Neural cell (in vitro differentiated cells): ENCODE results near the gene PBXIP1. TPM values are rescaled to one million over a fixed set of nuclear protein-coding genes. Genes with fewer than 3 reads are reported as not detected.

Experiments used
- H2AFZ ChIP-seq: fragments of 200-600, 300-800 bp; sonication (generic), shearing (Covaris generic); 2 replicates; pipeline ENCODE4 v1.6.0; 2014; ENCODE audit warnings: low read depth, mild to moderate bottlenecking, antibody characterized with exemption, low read length, moderate library complexity
- H3F3A ChIP-seq: fragments of 200-600 bp; shearing (Covaris generic); 2 replicates; pipeline ENCODE4 v1.6.1; 2016; ENCODE audit warnings: mild to moderate bottlenecking, moderate library complexity, mixed read lengths, antibody characterized with exemption, low read length; ENCODE audit not compliant: insufficient read depth, poor library complexity, severe bottlenecking
- H3K27ac ChIP-seq: fragments of 200-600, 300-800 bp; sonication (generic), shearing (Covaris generic); 2 replicates; pipeline ENCODE4 v1.5.1; 2014; ENCODE audit warnings: mild to moderate bottlenecking, low read length, moderate library complexity
- H3K27me3 ChIP-seq: fragments of 300-800, 200-600 bp; sonication (generic), shearing (Covaris generic); 2 replicates; pipeline ENCODE4 v1.6.0; 2014; ENCODE audit warnings: mild to moderate bottlenecking, low read depth, low read length, moderate library complexity; ENCODE audit not compliant: insufficient read depth
- H3K36me3 ChIP-seq: fragments of 300-800, 200-600 bp; sonication (generic), shearing (Covaris generic); 2 replicates; pipeline ENCODE4 v1.5.1; 2014; ENCODE audit warnings: mild to moderate bottlenecking, antibody characterized with exemption, low read length, moderate library complexity; ENCODE audit not compliant: insufficient read depth
- H3K4me2 ChIP-seq: fragments of 300-800, 200-600 bp; sonication (generic), shearing (Covaris generic); 2 replicates; pipeline ENCODE4 v1.6.0; 2014; ENCODE audit warnings: mild to moderate bottlenecking, low read length
- H3K4me3 ChIP-seq: fragments of 300-800, 200-600 bp; sonication (generic), shearing (Covaris generic); 2 replicates; pipeline ENCODE4 v1.5.1; 2014; ENCODE audit warnings: mild to moderate bottlenecking, low read length, moderate library complexity
- H3K79me2 ChIP-seq: fragments of 200-600 bp; shearing (Covaris generic); replicated peaks from 2 replicates; pipeline ENCODE4 v1.6.0; 2014; ENCODE audit warnings: mild to moderate bottlenecking, low read length, moderate library complexity; ENCODE audit not compliant: insufficient read depth
- H3K9ac ChIP-seq: fragments of 300-800, 200-600 bp; sonication (generic), shearing (Covaris generic); 2 replicates; pipeline ENCODE4 v1.6.1; 2016; ENCODE audit warnings: mild to moderate bottlenecking, low read length, mixed read lengths
- H3K9me2 ChIP-seq: fragments of 200-600 bp; shearing (Covaris generic); 2 replicates; pipeline ENCODE4 v1.6.1; 2016; ENCODE audit warnings: mild to moderate bottlenecking, low read length, mixed read lengths; ENCODE audit not compliant: insufficient read depth
- H3K9me3 ChIP-seq: fragments of 200-600, 300-800 bp; sonication (generic), shearing (Covaris generic); 2 replicates; pipeline ENCODE4 v1.6.1; 2016; ENCODE audit warnings: mild to moderate bottlenecking, mixed run types, low read length, moderate library complexity, mixed read lengths
- H4K20me1 ChIP-seq: fragments of 200-600 bp; shearing (Covaris generic); 2 replicates; pipeline ENCODE4 v1.6.1; 2016; ENCODE audit warnings: mild to moderate bottlenecking, mixed run types; ENCODE audit not compliant: insufficient read depth
- EP300 ChIP-seq: fragments of 450-650 bp; conservative IDR thresholded peaks from 2 replicates; pipeline ENCODE4 v1.6.1; 2014; ENCODE audit warnings: antibody characterized with exemption, mild to moderate bottlenecking, moderate library complexity; ENCODE audit not compliant: poor library complexity, severe bottlenecking
- EZH2 ChIP-seq: fragments of 200-600, 300-800 bp; shearing (Covaris generic), sonication (generic); IDR thresholded peaks from 2 replicates; pipeline ENCODE4 v1.6.1; 2014; ENCODE audit warnings: antibody characterized with exemption, low read length, borderline replicate concordance, mild to moderate bottlenecking; ENCODE audit not compliant: insufficient read depth, poor library complexity, severe bottlenecking
- MXI1 ChIP-seq: fragments of 450-650 bp; conservative IDR thresholded peaks from 2 replicates; pipeline ENCODE4 v1.6.1; 2014; ENCODE audit warnings: antibody characterized with exemption, mild to moderate bottlenecking; ENCODE audit not compliant: poor library complexity, severe bottlenecking
- POLR2AphosphoS5 ChIP-seq: IDR thresholded peaks from 2 replicates; pipeline ENCODE4 v1.6.1; 2012
- RAD21 ChIP-seq: fragments of 450-650 bp; conservative IDR thresholded peaks from 2 replicates; pipeline ENCODE4 v1.6.1; 2014; ENCODE audit warnings: antibody characterized with exemption, mild to moderate bottlenecking, moderate library complexity
- SMC3 ChIP-seq: fragments of 450-650 bp; conservative IDR thresholded peaks from 2 replicates; pipeline ENCODE4 v1.6.1; 2014; ENCODE audit warnings: antibody characterized with exemption, mild to moderate bottlenecking, moderate library complexity; ENCODE audit not compliant: poor library complexity
- TAF1 ChIP-seq: IDR thresholded peaks from 2 replicates; pipeline ENCODE4 v1.6.1; 2012; ENCODE audit warnings: low read depth
- polyA plus RNA-seq: library from polyadenylated mRNA; depleted of rRNA; stranded (reverse); fragments of >200 nt; gene quantifications from 2 replicates; pipeline ENCODE4 v1.2.3, GENCODE V29; 2014
- TF ChIP-seq, protein P1 (sequence below): IDR thresholded peaks from 2 replicates; pipeline ENCODE4 v1.6.1; 2012; ENCODE audit warnings: borderline replicate concordance
- TF ChIP-seq, protein P2 (sequence below): fragments of 450-650 bp; IDR thresholded peaks from 2 replicates; pipeline ENCODE4 v1.5.1; 2014; ENCODE audit warnings: antibody characterized with exemption, mild to moderate bottlenecking, moderate library complexity; ENCODE audit not compliant: poor library complexity, severe bottlenecking

PBXIP1 gene
- polyA plus RNA-seq, 1 donor from 2014 or later: 5.4 TPM

DNA sequence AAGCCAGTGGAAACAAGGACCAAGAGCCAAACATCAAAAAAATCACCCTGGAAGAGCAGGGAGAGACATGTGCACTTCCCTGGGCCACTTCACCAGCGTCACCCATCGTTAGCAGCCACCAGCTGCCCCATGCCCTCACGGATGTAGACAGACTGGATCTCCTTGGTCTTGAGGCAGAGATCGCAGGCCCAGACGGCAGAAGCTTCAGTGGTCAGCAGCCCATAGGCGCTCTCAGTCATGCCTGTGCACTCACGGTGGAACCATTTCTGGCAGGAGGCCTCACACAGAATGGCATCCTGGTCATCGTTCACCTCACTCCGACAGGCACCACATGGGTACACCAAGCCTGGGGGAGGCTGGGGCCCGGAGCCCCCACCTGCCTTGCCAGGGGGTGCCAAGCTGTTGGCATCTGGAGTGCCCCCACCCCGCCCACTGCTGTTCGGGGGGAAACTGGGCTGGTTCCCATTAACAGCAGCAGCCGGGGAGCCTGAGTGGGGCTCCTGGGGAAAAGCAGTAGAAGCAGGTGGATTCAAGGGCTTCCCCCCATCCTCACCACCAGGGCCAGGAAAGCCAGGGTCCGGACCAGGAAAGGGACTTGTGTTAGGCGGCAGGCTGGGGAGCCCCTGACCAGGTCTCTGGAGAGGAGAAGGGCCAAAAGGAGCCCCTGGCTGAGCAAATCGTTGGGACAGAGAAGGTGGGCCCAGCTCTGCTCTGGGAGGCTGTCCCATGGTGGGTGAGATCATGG lies 3.0 kb upstream of the PBXIP1 start:
- H3K9me2 ChIP-seq: no peaks in the 10 kb centered on the region
- no peak overlapping the region for H3K9ac ChIP-seq
- H3K79me2 ChIP-seq: peaks cover 24% of the 10 kb centered on the region
- no peak overlapping the region for H3K27ac ChIP-seq
- no peaks in the 10 kb centered on the region for H3K27me3 ChIP-seq
- TF ChIP-seq TAF1 (no peak), EZH2 (no peak), EP300 (no peak), SMC3 (no peak), MXI1 (no peak), RAD21 (no peak), POLR2AphosphoS5 (no peak)
- TF ChIP-seq, protein P1, sequence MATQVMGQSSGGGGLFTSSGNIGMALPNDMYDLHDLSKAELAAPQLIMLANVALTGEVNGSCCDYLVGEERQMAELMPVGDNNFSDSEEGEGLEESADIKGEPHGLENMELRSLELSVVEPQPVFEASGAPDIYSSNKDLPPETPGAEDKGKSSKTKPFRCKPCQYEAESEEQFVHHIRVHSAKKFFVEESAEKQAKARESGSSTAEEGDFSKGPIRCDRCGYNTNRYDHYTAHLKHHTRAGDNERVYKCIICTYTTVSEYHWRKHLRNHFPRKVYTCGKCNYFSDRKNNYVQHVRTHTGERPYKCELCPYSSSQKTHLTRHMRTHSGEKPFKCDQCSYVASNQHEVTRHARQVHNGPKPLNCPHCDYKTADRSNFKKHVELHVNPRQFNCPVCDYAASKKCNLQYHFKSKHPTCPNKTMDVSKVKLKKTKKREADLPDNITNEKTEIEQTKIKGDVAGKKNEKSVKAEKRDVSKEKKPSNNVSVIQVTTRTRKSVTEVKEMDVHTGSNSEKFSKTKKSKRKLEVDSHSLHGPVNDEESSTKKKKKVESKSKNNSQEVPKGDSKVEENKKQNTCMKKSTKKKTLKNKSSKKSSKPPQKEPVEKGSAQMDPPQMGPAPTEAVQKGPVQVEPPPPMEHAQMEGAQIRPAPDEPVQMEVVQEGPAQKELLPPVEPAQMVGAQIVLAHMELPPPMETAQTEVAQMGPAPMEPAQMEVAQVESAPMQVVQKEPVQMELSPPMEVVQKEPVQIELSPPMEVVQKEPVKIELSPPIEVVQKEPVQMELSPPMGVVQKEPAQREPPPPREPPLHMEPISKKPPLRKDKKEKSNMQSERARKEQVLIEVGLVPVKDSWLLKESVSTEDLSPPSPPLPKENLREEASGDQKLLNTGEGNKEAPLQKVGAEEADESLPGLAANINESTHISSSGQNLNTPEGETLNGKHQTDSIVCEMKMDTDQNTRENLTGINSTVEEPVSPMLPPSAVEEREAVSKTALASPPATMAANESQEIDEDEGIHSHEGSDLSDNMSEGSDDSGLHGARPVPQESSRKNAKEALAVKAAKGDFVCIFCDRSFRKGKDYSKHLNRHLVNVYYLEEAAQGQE: no peak
- TF ChIP-seq, protein P2, sequence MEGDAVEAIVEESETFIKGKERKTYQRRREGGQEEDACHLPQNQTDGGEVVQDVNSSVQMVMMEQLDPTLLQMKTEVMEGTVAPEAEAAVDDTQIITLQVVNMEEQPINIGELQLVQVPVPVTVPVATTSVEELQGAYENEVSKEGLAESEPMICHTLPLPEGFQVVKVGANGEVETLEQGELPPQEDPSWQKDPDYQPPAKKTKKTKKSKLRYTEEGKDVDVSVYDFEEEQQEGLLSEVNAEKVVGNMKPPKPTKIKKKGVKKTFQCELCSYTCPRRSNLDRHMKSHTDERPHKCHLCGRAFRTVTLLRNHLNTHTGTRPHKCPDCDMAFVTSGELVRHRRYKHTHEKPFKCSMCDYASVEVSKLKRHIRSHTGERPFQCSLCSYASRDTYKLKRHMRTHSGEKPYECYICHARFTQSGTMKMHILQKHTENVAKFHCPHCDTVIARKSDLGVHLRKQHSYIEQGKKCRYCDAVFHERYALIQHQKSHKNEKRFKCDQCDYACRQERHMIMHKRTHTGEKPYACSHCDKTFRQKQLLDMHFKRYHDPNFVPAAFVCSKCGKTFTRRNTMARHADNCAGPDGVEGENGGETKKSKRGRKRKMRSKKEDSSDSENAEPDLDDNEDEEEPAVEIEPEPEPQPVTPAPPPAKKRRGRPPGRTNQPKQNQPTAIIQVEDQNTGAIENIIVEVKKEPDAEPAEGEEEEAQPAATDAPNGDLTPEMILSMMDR: no peak
- no peak overlapping the region for H2AFZ ChIP-seq
- H3F3A ChIP-seq: peaks cover 8% of the 10 kb centered on the region
- no peaks in the 10 kb centered on the region for H3K36me3 ChIP-seq
- H4K20me1 ChIP-seq: no peaks in the 10 kb centered on the region
- H3K4me2 ChIP-seq: no peak overlapping the region
- no peaks in the 10 kb centered on the region for H3K9me3 ChIP-seq
- no peak overlapping the region for H3K4me3 ChIP-seq

DNA sequence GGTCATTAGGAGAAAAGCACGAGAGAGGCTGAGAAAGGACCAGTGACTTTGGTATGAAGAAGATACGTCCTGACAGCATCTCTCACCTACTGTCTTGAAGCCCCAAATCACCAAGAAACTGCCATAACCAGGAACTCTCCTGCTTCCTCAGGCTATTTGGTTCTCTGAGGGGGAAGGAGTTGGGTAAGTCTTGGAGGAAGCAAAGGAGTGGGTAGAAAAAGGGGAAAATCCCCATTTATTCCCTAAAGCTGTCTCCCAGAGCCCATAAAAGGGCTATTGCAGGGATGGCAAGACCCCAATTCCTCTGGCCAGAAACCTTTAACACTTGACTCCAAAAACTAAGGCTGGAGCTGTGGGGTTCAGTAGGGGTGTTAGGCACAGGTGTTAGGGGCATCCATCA lies 2.1 kb upstream of the PBXIP1 start:
- no peak overlapping the region for H3K9ac ChIP-seq
- H3K4me2 ChIP-seq: no peak overlapping the region
- TF ChIP-seq RAD21 (no peak), EZH2 (no peak), MXI1 (no peak), SMC3 (no peak), POLR2AphosphoS5 (no peak), TAF1 (no peak), EP300 (no peak)
- TF ChIP-seq, protein P1: no peak
- TF ChIP-seq, protein P2: no peak
- H3F3A ChIP-seq: peaks cover 8% of the 10 kb centered on the region
- H3K4me3 ChIP-seq: no peak overlapping the region
- H3K79me2 ChIP-seq: peaks cover 31% of the 10 kb centered on the region
- no peaks in the 10 kb centered on the region for H4K20me1 ChIP-seq
- no peaks in the 10 kb centered on the region for H3K36me3 ChIP-seq
- no peak overlapping the region for H3K27ac ChIP-seq
- H3K27me3 ChIP-seq: no peaks in the 10 kb centered on the region
- no peaks in the 10 kb centered on the region for H3K9me2 ChIP-seq
- H3K9me3 ChIP-seq: no peaks in the 10 kb centered on the region
- H2AFZ ChIP-seq: no peak overlapping the region
